ENCODE data around the gene FZD7.

The FZD7 gene

DNA sequence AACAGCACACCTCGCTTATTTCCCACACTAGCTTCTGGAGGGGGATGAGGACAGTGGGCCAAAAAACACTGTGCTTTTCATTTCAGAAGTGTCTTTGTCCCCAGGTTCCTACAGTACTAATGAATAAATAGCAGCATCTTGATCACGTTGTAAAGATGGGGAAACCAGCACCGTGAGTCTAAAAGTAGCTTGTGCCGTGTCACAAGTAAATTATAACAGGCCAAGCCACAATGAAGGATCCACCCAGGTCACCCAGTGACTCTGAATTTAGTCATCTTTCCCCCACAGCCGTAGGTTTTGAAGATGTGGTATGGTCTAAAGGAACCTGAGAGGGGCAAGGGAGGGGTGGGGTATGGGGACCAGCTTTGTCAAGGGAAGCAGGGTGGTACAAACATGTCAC lies 8.8 kb downstream of the FZD7 start:
- no peak overlapping the region for H3K4me3 ChIP-seq (ENCODE audit: low read depth, low read length)
- TF ChIP-seq, protein P1, sequence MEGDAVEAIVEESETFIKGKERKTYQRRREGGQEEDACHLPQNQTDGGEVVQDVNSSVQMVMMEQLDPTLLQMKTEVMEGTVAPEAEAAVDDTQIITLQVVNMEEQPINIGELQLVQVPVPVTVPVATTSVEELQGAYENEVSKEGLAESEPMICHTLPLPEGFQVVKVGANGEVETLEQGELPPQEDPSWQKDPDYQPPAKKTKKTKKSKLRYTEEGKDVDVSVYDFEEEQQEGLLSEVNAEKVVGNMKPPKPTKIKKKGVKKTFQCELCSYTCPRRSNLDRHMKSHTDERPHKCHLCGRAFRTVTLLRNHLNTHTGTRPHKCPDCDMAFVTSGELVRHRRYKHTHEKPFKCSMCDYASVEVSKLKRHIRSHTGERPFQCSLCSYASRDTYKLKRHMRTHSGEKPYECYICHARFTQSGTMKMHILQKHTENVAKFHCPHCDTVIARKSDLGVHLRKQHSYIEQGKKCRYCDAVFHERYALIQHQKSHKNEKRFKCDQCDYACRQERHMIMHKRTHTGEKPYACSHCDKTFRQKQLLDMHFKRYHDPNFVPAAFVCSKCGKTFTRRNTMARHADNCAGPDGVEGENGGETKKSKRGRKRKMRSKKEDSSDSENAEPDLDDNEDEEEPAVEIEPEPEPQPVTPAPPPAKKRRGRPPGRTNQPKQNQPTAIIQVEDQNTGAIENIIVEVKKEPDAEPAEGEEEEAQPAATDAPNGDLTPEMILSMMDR (IDR thresholded peaks at IDR 0.05; ENCODE audit: insufficient read depth, low read depth, low read length, missing control alignments): no peak
- DNase-seq (ENCODE audit: low read depth): no peak

DNA sequence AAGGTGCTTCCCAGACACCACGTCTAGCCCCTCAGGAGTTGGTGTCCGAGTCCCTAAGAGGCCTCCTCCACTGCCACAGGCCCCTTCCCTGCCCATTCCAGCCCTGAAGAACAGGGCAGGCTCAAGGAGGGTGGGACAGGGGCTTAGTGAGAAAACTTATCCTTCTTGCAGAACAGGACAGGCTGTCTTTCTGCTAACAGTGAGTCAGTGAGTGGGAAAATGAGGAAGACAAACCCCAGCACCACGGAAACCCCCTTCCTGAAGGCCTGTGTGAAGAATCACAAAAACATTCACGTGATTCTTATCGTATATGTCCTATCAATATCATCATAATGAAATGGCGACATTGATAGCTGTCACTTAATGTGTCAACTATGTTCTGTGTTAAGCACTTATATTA lies 9.8 kb downstream of the FZD7 start:
- TF ChIP-seq, protein P1 (IDR thresholded peaks at IDR 0.05; ENCODE audit: insufficient read depth, low read depth, low read length, missing control alignments): no peak
- peak; percentile 26 for DNase-seq (ENCODE audit: low read depth)
- H3K4me3 ChIP-seq (ENCODE audit: low read depth, low read length): no peak overlapping the region

- DNase-seq (ENCODE audit: low read depth): no peak
- TF ChIP-seq, protein P1 (IDR thresholded peaks at IDR 0.05; ENCODE audit: insufficient read depth, low read depth, low read length, missing control alignments): no peak
- no peak overlapping the region for H3K4me3 ChIP-seq (ENCODE audit: low read depth, low read length)
Observed at GRCh38 chr2:202044777-202045176, 11.1 kb downstream of the FZD7 start.

DNA sequence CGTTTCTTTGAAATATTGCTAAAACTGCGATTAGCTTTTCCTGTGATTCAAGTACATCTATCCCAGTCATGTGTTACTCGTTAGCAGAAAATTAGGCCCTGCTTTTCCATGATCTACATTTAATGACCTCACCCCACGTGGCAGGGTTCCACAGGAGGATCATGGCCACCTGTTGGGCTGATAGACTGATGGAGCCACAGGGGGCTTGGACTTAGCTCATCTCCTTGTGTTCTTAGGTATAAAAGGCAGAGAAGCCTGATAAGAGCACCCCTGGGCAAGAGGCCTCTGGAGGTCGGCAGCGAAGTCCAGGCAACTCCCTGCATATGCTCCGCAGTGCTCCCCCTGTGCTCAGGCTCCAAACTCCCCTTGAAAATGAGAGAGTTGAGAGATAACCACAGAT lies 12.9 kb downstream of the FZD7 start:
- TF ChIP-seq, protein P1 (IDR thresholded peaks at IDR 0.05; ENCODE audit: insufficient read depth, low read depth, low read length, missing control alignments): no peak
- H3K4me3 ChIP-seq (ENCODE audit: low read depth, low read length): no peak overlapping the region
- DNase-seq (ENCODE audit: low read depth): no peak

GRCh38 chr2:202049092-202049728 lies 15.6 kb downstream of the FZD7 start:
- no peak overlapping the region for H3K4me3 ChIP-seq (ENCODE audit: low read depth, low read length)
- TF ChIP-seq, protein P1 (IDR thresholded peaks at IDR 0.05; ENCODE audit: insufficient read depth, low read depth, low read length, missing control alignments): no peak
- DNase-seq (ENCODE audit: low read depth): no peak

GRCh38 chr2:202049840-202050239 lies 16.2 kb downstream of the FZD7 start:
- H3K4me3 ChIP-seq (ENCODE audit: low read depth, low read length): no peak overlapping the region
- no peak for DNase-seq (ENCODE audit: low read depth)
- TF ChIP-seq, protein P1 (IDR thresholded peaks at IDR 0.05; ENCODE audit: insufficient read depth, low read depth, low read length, missing control alignments): no peak

DNA sequence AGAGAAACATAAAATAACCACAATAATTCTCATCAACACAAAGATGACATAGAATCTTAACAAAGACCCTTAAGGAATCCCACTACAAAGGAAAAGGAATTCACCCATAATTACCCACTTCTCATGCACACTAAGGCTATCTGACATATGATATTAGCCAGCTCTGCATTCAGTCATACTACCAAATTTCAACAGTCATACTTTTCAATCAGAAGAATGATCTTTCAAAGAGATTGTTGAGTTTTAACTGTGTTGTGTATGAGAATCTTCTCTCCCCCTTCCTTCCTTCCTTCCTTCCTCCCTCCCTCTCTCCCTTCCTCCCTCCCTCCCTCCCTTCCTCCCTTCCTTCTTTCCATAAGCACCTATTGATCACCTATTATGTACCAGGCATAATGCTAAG lies 17.0 kb downstream of the FZD7 start:
- TF ChIP-seq, protein P1 (IDR thresholded peaks at IDR 0.05; ENCODE audit: insufficient read depth, low read depth, low read length, missing control alignments): no peak
- no peak overlapping the region for H3K4me3 ChIP-seq (ENCODE audit: low read depth, low read length)
- no peak for DNase-seq (ENCODE audit: low read depth)
